Measurements from ENCODE around the gene ABCG2. TPM values are rescaled to one million over a fixed set of nuclear protein-coding genes. Genes with fewer than 3 reads are reported as not detected.

Gene ABCG2
- total RNA-seq, 2 donors from 2014 or later: 12.3 to 15.3 TPM

DNA sequence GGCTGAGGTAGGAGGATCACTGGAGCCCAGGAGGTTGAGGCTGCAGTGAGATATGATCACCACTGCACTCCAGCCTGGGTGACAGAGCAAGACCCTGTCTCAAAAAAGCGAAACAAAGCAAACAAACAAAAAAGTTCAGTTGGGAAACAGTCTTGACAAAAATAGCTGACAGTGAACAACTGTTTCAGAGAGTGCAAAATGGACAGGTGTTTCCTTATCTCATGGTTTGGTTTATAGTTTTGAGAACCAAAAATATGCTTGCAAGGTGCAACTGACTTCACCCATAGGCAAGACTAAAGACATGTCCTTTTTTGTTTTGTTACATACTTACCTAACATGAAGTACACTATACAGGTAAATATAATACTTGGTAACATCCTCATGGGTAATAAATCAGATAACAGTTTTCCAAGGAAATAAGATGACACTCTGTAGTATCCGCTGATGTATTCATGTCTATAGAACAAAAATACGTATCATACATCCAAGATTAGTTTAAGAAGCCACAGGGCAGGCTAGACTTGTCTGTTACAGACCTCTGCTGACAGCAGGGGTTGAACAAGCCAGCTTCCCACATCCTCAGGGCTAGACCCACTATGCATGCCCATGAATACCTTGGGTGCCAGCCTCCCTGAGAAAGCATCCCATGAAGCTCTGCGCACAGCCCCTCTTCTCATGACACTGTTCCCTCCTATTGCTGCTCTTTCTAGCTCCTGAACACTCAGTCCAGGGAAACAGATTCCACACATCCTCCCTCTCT is 59.3 kb downstream of the ABCG2 start:
- TF ChIP-seq, protein P1, sequence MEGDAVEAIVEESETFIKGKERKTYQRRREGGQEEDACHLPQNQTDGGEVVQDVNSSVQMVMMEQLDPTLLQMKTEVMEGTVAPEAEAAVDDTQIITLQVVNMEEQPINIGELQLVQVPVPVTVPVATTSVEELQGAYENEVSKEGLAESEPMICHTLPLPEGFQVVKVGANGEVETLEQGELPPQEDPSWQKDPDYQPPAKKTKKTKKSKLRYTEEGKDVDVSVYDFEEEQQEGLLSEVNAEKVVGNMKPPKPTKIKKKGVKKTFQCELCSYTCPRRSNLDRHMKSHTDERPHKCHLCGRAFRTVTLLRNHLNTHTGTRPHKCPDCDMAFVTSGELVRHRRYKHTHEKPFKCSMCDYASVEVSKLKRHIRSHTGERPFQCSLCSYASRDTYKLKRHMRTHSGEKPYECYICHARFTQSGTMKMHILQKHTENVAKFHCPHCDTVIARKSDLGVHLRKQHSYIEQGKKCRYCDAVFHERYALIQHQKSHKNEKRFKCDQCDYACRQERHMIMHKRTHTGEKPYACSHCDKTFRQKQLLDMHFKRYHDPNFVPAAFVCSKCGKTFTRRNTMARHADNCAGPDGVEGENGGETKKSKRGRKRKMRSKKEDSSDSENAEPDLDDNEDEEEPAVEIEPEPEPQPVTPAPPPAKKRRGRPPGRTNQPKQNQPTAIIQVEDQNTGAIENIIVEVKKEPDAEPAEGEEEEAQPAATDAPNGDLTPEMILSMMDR (IDR thresholded peaks at IDR 0.05): no peak
- TF ChIP-seq POLR2A (IDR thresholded peaks at IDR 0.05) (no peak), POLR2AphosphoS5 (IDR thresholded peaks at IDR 0.05) (no peak)
- Histone ChIP-seq H3K27ac (no peak overlapping the region), H3K9me3 (no peaks in the 10 kb centered on the region), H3K4me1 (replicated peaks) (no peaks in the 10 kb centered on the region), H3K36me3 (no peaks in the 10 kb centered on the region), H3K4me3 (no peak overlapping the region), H3K27me3 (replicated peaks; ENCODE audit: insufficient read depth) (no peaks in the 10 kb centered on the region)
- no peak for DNase-seq (ENCODE audit: low spot score)
- WGBS: 85% methylated on average over 4 of the region's 4 CpGs
- intact Hi-C loops (cut with DNase I): no loop called here

DNA sequence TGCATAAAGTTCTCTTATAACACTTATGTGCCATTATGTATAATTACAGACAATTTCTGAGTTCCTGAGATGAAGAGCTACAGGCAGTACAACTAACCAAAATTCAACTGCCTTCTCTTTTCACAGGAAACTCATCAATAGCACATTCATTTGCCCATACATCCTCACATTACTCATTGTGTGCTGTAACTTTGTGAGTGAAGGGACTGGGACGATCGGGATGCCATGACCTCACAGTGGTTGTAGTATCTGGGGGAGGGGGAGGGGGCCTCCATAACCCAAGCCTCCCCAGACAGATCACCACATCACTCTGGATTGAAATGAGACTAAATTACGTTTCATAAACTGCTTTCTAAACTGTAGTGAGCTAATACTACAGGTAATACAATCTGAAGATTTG is 60.7 kb downstream of the ABCG2 start:
- no peak overlapping the region for H3K27ac ChIP-seq
- H3K4me3 ChIP-seq: no peak overlapping the region
- H3K4me1 ChIP-seq (replicated peaks): no peaks in the 10 kb centered on the region
- intact Hi-C loops (cut with DNase I): no loop called here
- no peaks in the 10 kb centered on the region for H3K36me3 ChIP-seq
- TF ChIP-seq, protein P1 (IDR thresholded peaks at IDR 0.05): no peak
- TF ChIP-seq POLR2A (IDR thresholded peaks at IDR 0.05) (no peak), POLR2AphosphoS5 (IDR thresholded peaks at IDR 0.05) (no peak)
- no peak for DNase-seq (ENCODE audit: low spot score)
- no peaks in the 10 kb centered on the region for H3K9me3 ChIP-seq
- 91% methylated on average over 3 of the region's 3 CpGs for WGBS
- no peaks in the 10 kb centered on the region for H3K27me3 ChIP-seq (replicated peaks; ENCODE audit: insufficient read depth)

DNA sequence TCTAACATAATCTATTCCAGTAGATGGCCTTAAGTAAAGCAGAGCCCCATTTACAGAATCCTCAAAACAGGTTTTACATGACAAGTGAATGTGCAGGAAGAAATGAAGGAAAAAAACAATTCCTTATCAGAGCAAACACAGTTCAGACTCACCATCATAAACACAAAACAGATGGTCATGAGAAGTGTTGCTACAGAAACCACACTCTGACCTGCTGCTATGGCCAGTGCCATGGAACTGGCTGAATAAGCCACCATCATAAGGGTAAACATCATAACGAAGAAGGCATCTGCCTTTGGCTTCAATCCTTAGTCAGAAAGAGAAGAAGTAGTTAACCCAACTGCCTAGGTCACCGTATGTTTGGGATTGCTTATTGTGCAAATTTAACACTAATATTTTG is 61.1 kb downstream of the ABCG2 start:
- Histone ChIP-seq H3K27ac (no peak overlapping the region), H3K27me3 (replicated peaks; ENCODE audit: insufficient read depth) (no peaks in the 10 kb centered on the region), H3K4me1 (replicated peaks) (no peaks in the 10 kb centered on the region), H3K9me3 (no peaks in the 10 kb centered on the region), H3K4me3 (no peak overlapping the region), H3K36me3 (no peaks in the 10 kb centered on the region)
- intact Hi-C loops (cut with DNase I): no loop called here
- DNase-seq (ENCODE audit: low spot score): no peak
- 61% methylated on average over 2 of the region's 2 CpGs for WGBS
- TF ChIP-seq POLR2A (IDR thresholded peaks at IDR 0.05) (no peak), POLR2AphosphoS5 (IDR thresholded peaks at IDR 0.05) (no peak)
- TF ChIP-seq, protein P1 (IDR thresholded peaks at IDR 0.05): no peak

DNA sequence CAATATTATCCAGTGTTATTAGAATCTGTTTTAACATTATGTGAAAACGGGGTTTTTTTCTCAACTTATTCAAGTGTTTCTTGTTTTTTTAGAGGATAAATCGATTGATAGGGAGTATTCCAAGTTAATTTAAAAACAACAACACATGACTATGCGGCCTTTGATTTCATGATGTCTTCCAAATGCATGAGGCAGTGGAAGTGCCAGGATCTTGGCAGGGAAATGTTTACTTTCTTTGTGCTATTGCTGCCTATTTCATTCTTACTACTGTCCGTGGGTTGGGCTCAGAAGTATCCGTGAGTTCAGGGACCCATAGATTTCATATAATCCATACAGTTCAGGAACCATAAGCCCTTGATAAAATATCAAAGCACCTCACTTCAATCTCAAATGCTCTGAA is 64.6 kb downstream of the ABCG2 start:
- H3K27ac ChIP-seq: no peak overlapping the region
- TF ChIP-seq, protein P1 (IDR thresholded peaks at IDR 0.05): no peak
- TF ChIP-seq POLR2AphosphoS5 (IDR thresholded peaks at IDR 0.05) (no peak), POLR2A (IDR thresholded peaks at IDR 0.05) (no peak)
- no peaks in the 10 kb centered on the region for H3K4me1 ChIP-seq (replicated peaks)
- DNase-seq (ENCODE audit: low spot score): no peak
- H3K4me3 ChIP-seq: no peak overlapping the region
- H3K27me3 ChIP-seq (replicated peaks; ENCODE audit: insufficient read depth): no peaks in the 10 kb centered on the region
- H3K9me3 ChIP-seq: no peaks in the 10 kb centered on the region
- WGBS: 74% methylated on average over 5 of the region's 5 CpGs
- no peaks in the 10 kb centered on the region for H3K36me3 ChIP-seq
- intact Hi-C loops (cut with DNase I): no loop called here

DNA sequence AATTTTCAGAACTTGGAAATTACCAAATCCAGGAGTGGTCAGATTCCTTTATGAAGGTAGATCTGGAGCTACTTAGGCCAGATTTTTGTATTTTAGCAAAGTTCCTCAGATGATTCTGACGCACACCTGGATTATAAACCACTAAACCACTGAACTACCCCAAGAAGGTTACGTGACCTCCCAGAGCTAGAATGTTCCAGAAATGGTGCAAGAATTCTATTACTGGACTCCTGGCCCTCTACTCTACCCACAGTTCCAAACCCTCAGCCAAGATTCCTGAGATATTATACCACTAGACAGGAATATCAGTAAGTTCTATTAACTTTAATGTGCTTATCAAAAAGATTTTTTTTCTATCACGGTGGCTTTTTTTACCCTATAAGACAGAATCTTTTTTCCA is 67.1 kb downstream of the ABCG2 start:
- intact Hi-C loops (cut with DNase I): no loop called here
- 96% methylated on average over 3 of the region's 3 CpGs for WGBS
- no peak for TF ChIP-seq POLR2AphosphoS5 (IDR thresholded peaks at IDR 0.05)
- TF ChIP-seq, protein P1 (IDR thresholded peaks at IDR 0.05): no peak
- no peak for TF ChIP-seq POLR2A (IDR thresholded peaks at IDR 0.05)
- Histone ChIP-seq H3K9me3 (no peaks in the 10 kb centered on the region), H3K36me3 (no peaks in the 10 kb centered on the region), H3K27ac (no peak overlapping the region), H3K4me3 (no peak overlapping the region), H3K27me3 (replicated peaks; ENCODE audit: insufficient read depth) (no peaks in the 10 kb centered on the region), H3K4me1 (replicated peaks) (no peaks in the 10 kb centered on the region)
- DNase-seq (ENCODE audit: low spot score): no peak

All from prostate gland (tissue), 2 donors.